GM21576 (cell line): ENCODE results near the gene HPS3.
"Not testable (repeated sequence)": the region's sequence is repeated elsewhere in the genome, so short reads cannot be mapped to it uniquely, and the experiment has no call there.

Experiments used
- ATAC-seq: cut with Tn5 transposase; IDR thresholded peaks from one replicate; pipeline ENCODE4 v1.9.1; 2021; ENCODE audit warnings: mild to moderate bottlenecking, moderate library complexity; ENCODE audit not compliant: unreplicated experiment

The HPS3 gene

DNA sequence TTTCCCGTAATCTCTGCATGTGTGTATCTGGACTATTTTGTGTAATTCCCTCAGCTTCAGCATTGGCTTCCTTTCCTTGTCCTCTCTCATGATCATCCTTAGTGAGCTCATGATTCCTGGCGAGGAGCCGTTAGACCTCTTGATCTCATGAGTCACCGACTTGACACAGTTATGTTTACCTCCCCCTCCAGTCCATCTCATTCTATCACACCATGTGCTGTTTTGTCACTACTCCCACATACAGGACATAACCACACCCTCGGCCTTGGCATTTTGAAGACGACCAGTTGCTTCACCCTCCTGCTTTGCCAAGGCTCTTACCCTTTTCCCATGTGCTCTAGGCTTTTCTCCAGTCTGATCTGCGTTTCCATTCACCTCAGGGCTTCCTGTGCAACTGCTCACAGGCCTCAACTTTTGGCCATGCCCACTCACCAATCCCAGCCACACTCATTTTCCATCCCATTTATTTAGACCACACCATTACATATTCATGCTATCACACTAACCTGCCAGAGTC lies 50.7 kb downstream of the HPS3 start:
- no peak for ATAC-seq

DNA sequence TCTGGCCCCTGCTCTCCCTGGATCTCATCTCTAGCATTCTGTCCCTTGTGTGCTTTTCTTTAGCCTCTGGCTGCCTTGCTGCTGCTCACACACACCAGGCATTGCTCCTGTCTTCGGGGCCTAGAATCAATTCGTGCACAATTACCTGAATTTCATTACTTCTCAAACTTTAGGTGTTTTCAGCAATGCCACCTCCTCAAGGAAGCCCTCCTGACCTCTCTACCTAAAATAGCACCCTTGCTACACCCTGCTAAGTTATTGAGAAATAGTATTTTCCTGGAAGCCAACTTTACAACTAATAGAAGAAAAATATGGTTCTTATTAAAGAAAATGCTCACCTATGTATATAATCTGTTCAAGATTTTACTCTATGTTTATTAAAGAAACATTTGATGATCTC lies 51.7 kb downstream of the HPS3 start:
- ATAC-seq, result no peak

GRCh38 chr3:149186219-149186618 lies 56.8 kb downstream of the HPS3 start:
- no peak for ATAC-seq

DNA sequence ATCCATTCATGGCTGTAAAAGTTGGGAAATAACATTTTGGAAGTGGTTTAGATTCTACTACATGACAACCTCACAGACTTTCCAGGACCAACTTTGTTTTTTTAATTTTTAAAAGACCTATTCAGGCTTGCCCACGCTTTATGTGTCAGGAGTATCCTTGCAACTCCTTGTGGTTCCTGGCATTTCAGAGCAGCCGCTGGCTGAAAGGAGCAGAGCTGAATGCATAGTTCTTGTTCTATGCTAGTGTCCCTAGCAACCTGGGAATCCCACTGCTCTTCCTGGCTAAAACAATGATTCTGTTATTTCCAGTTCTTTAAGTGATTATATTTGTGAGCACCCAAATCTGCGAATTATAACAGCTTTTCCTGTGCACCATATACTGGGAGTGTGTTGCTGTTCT lies 57.3 kb downstream of the HPS3 start:
- ATAC-seq, result no peak

DNA sequence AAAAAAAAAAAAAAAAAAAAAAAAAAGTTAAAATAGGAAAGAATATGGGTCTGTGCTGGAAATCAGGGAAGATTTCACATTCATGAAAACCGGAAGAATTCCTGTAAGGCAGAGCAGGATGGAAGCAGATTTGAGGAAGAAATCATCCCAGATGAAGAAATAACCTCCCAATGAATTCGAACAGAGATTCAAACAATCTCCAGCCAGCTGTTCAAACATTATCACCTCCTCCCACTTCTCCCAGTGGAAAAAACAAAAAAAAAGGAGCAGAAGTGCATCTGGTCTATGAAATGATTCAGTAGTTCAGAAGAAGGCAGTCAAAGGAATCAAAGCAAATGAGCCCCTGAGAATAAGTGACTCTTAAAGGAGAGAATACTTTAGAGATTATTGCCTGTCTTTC lies 59.1 kb downstream of the HPS3 start:
- no peak for ATAC-seq

DNA sequence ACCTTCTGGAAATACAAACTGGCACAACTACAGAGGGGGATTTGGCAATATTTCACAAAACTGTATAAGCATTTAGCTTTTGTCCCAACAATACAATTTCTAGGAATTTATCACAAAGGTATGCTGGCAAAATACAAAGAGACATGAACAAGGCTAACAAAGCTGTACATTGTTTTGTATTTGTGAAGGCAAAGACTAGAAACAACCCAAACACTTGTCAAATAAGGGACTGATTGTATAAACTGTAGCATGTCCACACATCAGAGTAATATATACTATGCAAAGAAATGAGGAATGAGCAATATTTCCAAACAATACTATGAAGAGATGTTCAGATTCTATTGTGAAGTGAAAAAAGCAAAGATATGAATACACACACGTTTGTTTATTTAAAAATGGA lies 65.8 kb downstream of the HPS3 start:
- no peak for ATAC-seq

GRCh38 chr3:149196805-149197592 lies 67.6 kb downstream of the HPS3 start:
- not testable (repeated sequence) for ATAC-seq

DNA sequence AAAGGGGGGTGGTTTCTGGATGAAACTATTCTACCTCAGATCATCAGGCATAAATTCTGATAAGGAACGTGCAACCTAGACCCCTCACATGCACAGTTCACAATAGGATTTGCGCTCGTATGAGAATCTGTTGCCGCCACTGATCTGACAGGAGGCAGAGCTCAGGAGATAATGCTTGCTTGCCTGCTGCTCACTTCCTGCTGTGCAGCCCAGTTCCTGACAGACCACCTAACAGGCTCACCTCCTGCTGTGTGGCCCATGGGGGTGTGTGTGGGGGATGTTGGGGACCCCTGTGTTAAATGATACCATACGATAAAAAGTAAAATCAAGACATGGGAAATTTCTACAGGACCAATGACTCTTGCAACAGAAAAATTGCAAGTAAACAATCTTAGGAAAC lies 68.2 kb downstream of the HPS3 start:
- ATAC-seq, result no peak

DNA sequence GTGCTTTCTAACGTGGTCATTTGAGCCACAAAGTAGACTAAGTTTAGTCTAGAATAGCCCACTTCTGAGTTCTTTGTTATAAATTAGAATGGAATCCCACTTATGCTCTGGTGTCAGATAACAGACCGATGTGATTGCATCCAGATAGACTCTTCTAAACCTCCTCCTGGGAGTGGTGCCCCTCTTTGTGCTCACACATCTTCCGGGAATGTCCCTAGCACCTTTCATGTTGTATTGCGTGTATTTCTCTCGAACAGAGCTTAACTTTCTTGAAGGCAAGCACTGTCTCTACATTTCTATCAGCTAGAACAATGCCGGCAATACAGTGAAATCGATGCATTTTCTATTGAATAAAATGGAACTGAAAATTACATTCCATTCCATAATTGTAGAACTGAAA lies 69.2 kb downstream of the HPS3 start:
- no peak for ATAC-seq

DNA sequence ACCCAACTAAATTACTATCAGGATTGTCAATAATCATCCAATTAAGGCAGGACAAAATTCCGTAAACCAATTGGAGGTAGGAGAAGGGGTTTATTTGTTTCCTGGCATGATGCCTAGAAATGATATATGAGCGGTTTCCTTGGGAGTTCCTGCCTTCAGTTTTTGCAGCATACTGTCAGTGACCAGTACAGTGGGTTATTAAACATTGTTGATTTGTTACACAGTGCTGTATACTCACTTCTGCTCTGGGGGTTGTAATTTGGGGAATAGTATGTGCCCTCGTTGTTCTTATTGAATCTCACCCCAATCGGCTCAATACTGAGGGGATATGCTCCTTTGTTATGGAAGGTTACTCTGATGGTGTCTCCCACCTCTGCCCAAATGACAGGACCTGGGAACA lies 70.0 kb downstream of the HPS3 start:
- ATAC-seq, result no peak

- ATAC-seq, result peak; percentile 100
Observed at GRCh38 chr3:149203758-149204157, 74.3 kb downstream of the HPS3 start.

- ATAC-seq, result no peak
Observed at GRCh38 chr3:149204390-149204991, 75.1 kb downstream of the HPS3 start.

DNA sequence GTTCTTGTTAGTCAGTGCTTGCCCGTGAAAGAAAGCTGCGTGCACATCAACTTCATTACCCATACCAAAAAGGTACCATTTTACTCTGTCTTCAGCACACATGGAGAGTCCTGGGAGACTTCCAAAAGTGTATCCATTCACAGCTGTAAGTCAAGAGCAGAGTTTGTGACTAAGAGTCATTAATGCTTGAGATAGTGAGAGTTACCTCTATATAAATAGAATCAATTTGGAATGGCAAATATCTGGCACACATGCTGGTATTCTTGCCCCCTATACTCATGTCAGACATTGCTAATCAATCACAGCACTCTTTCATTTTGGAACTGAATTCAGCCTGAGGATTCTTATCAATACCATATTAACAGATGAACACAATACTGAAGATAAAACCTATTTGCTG lies 78.0 kb downstream of the HPS3 start:
- no peak for ATAC-seq

DNA sequence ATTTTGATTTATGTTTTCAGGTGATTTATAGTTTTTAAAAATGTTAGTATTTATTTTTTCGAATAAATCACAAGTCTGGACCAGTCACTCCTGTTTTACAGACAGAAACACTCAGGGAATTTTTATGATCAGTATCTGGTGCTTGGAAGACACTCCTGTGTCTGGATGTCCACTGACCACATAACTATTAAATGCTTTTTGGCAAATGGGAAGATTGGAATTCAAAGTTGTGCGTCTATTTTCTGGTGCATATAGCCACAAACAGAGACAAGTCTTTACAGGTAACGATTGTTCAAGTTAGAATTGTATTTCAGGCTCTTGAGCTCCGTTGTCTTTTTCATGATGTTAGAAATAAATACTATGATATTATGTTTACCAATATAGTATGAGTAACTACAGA lies 80.0 kb downstream of the HPS3 start:
- ATAC-seq, result no peak

- no peak for ATAC-seq
Observed at GRCh38 chr3:149212386-149212785, 82.9 kb downstream of the HPS3 start.

GRCh38 chr3:149214702-149215101 lies 85.3 kb downstream of the HPS3 start:
- no peak for ATAC-seq

- no peak for ATAC-seq
Observed at GRCh38 chr3:149215515-149215914, 86.1 kb downstream of the HPS3 start.

DNA sequence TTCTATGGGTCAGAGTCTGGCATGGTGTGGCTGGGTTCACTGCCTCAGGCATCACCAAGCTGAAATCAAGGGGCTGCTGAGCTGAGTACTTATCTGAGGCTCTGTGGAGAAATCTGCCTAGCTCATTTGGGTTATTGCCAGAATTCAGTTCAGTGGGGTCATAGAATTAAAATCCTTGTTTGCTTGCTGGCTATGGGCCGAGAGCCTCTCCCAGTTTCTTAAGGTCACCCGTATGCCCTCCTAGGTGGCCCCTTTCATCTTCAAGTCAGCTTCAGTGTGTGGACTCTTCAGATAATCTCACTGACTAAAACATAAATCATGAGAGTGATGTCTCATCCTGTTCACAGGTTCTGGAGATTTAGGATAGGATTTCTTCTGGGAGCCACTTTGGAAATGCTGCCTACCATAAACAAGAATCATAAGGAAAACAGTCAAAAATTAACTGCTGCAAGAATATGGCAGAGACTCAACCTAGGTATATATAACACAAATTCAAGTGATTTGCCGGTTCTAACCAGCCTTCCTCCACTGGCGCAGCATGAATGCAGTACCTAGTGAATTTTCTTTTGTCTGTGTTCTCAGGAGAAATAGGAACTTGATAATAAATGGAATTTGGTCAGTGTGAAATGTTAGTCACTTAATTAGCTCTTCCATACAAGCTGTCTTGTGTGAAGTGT lies 86.9 kb downstream of the HPS3 start:
- no peak for ATAC-seq

GRCh38 chr3:149217347-149217746 lies 87.9 kb downstream of the HPS3 start:
- ATAC-seq, result no peak

- ATAC-seq, result not testable (repeated sequence)
Observed at GRCh38 chr3:149219380-149220121, 90.1 kb downstream of the HPS3 start.

- no peak for ATAC-seq
Observed at GRCh38 chr3:149221783-149222517, 92.5 kb downstream of the HPS3 start, which contains the start of gene CP. Gene CP, minus strand, starts transcription at chr3:149221829. Its CDS starts 37 bp downstream, at chr3:149221792.
